Psoas muscle (tissue), 8 donors: ENCODE measurements around the gene UGGT1. TPM values are rescaled to one million over a fixed set of nuclear protein-coding genes. Genes with fewer than 3 reads are reported as not detected.

ENCODE experiments used
- ATAC-seq, 4 donors: fragments of 200-7000 bp; cut with Tn5 transposase; one replicate each; pipeline ENCODE4 v1.9.1; 2020; ENCODE audit warnings: moderate library complexity in 3 of 4, mild to moderate bottlenecking in 2 of 4
- DNase-seq, 2 donors: peaks; one replicate each; pipeline ENCODE4 v3.0.0-alpha.2; 2020
- H3K27ac ChIP-seq: fragments of 200-600 bp; one replicate; pipeline ENCODE4 v1.8.0; 2022
- H3K27me3 ChIP-seq, 3 donors: fragments of 200-600 bp in 1 of 3; one replicate each; pipeline versions ENCODE4 v1.6.1 to v1.8.0; 2013 to 2022; ENCODE audit warnings: low read length in 2 of 3, mild to moderate bottlenecking in 2 of 3, moderate library complexity in 1 of 3; ENCODE audit not compliant: insufficient read depth in 3 of 3
- H3K36me3 ChIP-seq, 2 donors: fragments of 200-600 bp in 1 of 2; one replicate each; pipeline versions ENCODE4 v1.6.1 to v1.8.0; 2013 to 2022; ENCODE audit warnings: low read depth in 1 of 2, mild to moderate bottlenecking in 1 of 2, moderate library complexity in 1 of 2; ENCODE audit not compliant: insufficient read depth in 1 of 2
- H3K4me1 ChIP-seq: fragments of 200-600 bp; one replicate; pipeline ENCODE4 v1.8.0; 2022
- H3K4me3 ChIP-seq: fragments of 200-600 bp; one replicate; pipeline ENCODE4 v1.8.0; 2022; ENCODE audit warnings: mild to moderate bottlenecking
- H3K9me3 ChIP-seq: fragments of 200-600 bp; one replicate; pipeline ENCODE4 v1.8.0; 2022
- WGBS, 3 donors: extraction: QIAGEN DNeasy Blood & Tissue Kit; methylation state at CpG; one replicate each; pipeline versions ENCODE4 v1.1.6 to v1.1.7; 2013; 5-methylcytosine and 5-hydroxymethylcytosine counted together
- intact Hi-C, 2 donors: fragments of 100-400 bp; cut with DNase I; formaldehyde crosslinking; loops; one replicate each; pipeline versions ENCODE4 v1.11.0 to v1.14.2; 2022
- polyA plus RNA-seq, 3 donors: library from polyadenylated mRNA; stranded (reverse); fragments of 200-250 nt; gene quantifications; one replicate each; pipeline ENCODE4 v1.2.3, GENCODE V29; 2013
- total RNA-seq, 4 donors: library from RNA; stranded (reverse); fragmentation: NEBNext Ultra II Directional in 2 of 4; extraction: Animal tissue kit (Norgen Biotek cat#: 25700) in 2 of 4; gene quantifications; one replicate each; pipeline versions ENCODE4 v1.2.1 to v1.2.4, GENCODE V29; 2021 to 2023
- TF ChIP-seq, protein P1 (sequence below): fragments of 200-600 bp; IDR thresholded peaks from one replicate; pipeline ENCODE4 v1.8.0; 2022; ENCODE audit warnings: antibody characterized with exemption
- donor health status: healthy with polysubstance abuse.
- donor health status: DM: no; HTN: no; CAD: no; lungs with moderate emphysema.
- donor health status: Bipolar disorder and iron deficiency.
- donor health status: healthy.
- donor health status: DM: yes; HTN: yes; CAD: no.
- donor health status: DM: no; HTN: no; CAD: no.
- donor health status: DM: no; HTN: no; CAD: no.
- donor health status: DM: yes; HTN: yes; CAD: no.

The UGGT1 gene
- total and polyA plus RNA-seq, 7 donors, result 11.1 to 41.7 (median 32.1) TPM

DNA sequence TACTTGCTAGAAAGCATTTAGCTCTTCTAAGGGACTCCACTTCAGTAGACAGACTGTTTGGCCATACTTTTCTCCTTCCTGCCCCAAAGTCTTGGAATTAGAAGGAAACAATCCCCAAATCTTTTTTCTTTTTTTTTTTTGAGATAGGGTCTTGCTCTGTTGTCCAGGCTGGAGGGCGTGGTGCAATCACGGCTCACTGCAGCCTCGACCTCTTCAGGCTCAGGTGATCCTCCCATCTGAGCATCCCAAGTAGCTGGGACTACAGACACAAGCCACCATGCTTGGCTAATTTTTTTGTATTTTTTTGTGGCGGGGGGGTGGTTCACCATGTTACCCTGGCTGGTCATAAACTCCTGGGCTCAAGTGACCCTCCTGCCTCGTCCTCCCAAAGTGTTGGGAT, 6.2 kb upstream of the UGGT1 start:
- H3K36me3 ChIP-seq, result no peaks in the 10 kb centered on the region
- TF ChIP-seq, protein P1, sequence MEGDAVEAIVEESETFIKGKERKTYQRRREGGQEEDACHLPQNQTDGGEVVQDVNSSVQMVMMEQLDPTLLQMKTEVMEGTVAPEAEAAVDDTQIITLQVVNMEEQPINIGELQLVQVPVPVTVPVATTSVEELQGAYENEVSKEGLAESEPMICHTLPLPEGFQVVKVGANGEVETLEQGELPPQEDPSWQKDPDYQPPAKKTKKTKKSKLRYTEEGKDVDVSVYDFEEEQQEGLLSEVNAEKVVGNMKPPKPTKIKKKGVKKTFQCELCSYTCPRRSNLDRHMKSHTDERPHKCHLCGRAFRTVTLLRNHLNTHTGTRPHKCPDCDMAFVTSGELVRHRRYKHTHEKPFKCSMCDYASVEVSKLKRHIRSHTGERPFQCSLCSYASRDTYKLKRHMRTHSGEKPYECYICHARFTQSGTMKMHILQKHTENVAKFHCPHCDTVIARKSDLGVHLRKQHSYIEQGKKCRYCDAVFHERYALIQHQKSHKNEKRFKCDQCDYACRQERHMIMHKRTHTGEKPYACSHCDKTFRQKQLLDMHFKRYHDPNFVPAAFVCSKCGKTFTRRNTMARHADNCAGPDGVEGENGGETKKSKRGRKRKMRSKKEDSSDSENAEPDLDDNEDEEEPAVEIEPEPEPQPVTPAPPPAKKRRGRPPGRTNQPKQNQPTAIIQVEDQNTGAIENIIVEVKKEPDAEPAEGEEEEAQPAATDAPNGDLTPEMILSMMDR, result no peak
- DNase-seq, result no peak
- no peaks in the 10 kb centered on the region for H3K9me3 ChIP-seq
- no peak overlapping the region for H3K4me3 ChIP-seq
- WGBS, 3 donors, result 77 to 81% (median 79%) methylated on average over 4 to 5 of the region's 5 CpGs
- H3K27ac ChIP-seq, result no peak overlapping the region
- H3K4me1 ChIP-seq, result no peaks in the 10 kb centered on the region
- intact Hi-C loops, result loop anchor here in 1 of 2 donors (2.0 kb wide), 1 partner anchor 56 kb away; the partner anchor contains the start of gene SAP130
- H3K27me3 ChIP-seq, result no peaks in the 10 kb centered on the region
- no peak for ATAC-seq

DNA sequence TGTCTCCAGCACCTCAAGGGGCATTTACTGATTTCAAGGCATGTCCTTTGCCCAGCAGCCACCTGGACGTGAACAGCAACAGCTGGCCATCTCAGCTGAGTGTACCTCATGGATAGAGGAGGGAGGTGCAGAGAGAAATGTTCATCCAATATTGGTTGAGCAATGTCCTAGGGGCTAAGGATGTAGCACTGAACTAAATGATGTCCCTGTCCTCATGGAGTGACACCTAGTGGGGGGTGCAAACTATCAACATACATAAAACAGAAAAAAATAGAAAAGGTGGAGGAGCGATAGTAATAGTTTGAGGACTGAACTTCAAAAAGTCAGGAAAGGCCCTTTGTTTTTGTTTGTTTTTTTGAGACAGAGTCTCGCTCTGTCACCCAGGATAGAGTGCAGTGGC, 4.8 kb upstream of the UGGT1 start:
- intact Hi-C loops, result no loop called here

DNA sequence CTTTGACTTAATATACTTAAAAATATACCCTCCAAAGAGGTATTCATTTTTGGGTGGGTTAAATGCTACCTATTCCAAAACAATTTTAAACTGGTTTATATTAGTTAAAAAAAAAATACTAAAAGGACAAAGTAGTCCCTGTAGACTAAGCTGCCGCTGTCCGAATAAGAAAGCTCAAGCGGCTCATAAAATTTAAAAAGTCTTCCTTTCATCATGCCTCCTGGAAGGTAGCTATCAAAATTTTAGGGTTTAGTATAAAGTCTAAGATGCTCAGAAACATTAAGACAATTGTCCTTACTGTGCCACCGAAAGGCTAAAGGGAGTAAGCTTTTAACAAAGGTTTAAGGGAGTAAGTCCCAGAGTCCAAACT, 440 bp upstream of the UGGT1 start:
- Histone ChIP-seq H3K36me3 (peaks cover 0 to 16% of the 10 kb centered on the region in 2 donors), H3K4me1 (peaks cover 17% of the 10 kb centered on the region), H3K27me3 (no peaks in the 10 kb centered on the region), H3K27ac (peak overlapping the region; percentile 86), H3K9me3 (no peaks in the 10 kb centered on the region), H3K4me3 (peak overlapping the region; percentile 96)
- intact Hi-C loops, result loop anchor here (2.0 to 10.0 kb wide), 3 partner anchors 62 to 208 kb away; partner anchors contain the start of genes AMMECR1L (in 1 of the 2) and SAP130 (in 1 of the 2)
- ATAC-seq (no peak), DNase-seq (no peak)
- WGBS, 3 donors, result 1 to 2% (median 1%) methylated on average over 4 of the region's 4 CpGs
- TF ChIP-seq, protein P1, result no peak

More for the DNA sequence above, 4.8 kb upstream of the UGGT1 start:
- Histone ChIP-seq H3K4me1 (no peaks in the 10 kb centered on the region), H3K27ac (no peak overlapping the region), H3K9me3 (no peaks in the 10 kb centered on the region), H3K4me3 (no peak overlapping the region), H3K27me3 (no peaks in the 10 kb centered on the region), H3K36me3 (no peaks in the 10 kb centered on the region)
- TF ChIP-seq, protein P1, result no peak
- ATAC-seq (no peak), DNase-seq (no peak)
- WGBS, 3 donors, result 65 to 75% (median 70%) methylated on average over 3 of the region's 3 CpGs

DNA sequence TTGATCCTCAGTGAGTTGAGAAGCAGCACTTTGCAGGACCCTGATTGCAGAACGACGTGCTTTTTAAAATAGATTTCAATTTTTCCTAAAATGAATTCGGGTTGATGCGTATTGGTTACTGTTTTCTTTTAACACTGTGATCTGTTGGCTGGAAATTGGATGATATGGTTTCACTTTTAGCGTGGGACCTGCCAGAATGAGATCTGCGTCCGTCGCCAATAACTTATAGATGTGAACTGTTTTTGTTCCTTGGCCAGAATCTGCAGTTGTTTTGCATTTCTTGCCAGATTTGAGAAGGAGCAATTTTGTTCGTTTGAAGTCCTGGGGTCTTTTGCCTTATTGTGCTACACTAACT, 703 bp downstream of the UGGT1 start:
- intact Hi-C loops, result loop anchor here (2.0 to 10.0 kb wide), 3 partner anchors 63 to 209 kb away; partner anchors contain the start of genes AMMECR1L (in 1 of the 2) and SAP130 (in 1 of the 2)
- peaks cover 0 to 16% of the 10 kb centered on the region in 2 donors for H3K36me3 ChIP-seq
- 0% methylated on average over 9 of the region's 9 CpGs for WGBS, 3 donors
- H3K9me3 ChIP-seq, result no peaks in the 10 kb centered on the region
- no peaks in the 10 kb centered on the region for H3K27me3 ChIP-seq
- TF ChIP-seq, protein P1, result no peak
- H3K4me3 ChIP-seq, result peak overlapping the region; percentile 96
- no peak for ATAC-seq
- H3K4me1 ChIP-seq, result peaks cover 17% of the 10 kb centered on the region
- peak overlapping the region; percentile 86 for H3K27ac ChIP-seq
- no peak for DNase-seq

DNA sequence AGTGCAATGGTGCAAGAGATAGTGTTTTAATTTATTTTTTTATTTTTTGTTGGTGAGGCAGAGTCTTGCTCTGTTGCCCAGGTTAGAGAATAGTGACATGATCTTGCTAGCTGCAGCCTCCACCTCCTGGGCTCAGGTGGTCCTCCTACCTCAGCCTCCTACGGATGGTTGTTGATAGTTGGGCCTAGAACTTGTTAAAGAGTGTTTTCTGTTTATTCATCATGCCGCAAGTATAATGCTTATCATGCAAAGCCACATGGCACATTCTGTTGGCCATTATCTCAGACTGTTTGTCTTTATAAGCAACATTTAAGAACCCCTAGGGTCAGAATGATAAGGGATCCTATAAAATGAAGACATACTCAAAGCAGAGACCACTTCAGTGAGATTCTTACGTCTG, 1.7 kb downstream of the UGGT1 start:
- Histone ChIP-seq H3K9me3 (no peaks in the 10 kb centered on the region), H3K27me3 (no peaks in the 10 kb centered on the region), H3K4me3 (no peak overlapping the region), H3K36me3 (peaks cover 0 to 22% of the 10 kb centered on the region in 2 donors), H3K27ac (no peak overlapping the region), H3K4me1 (peaks cover 17% of the 10 kb centered on the region)
- intact Hi-C loops, result loop anchor here (5.0 to 10.0 kb wide), 2 partner anchors 208 to 210 kb away; partner anchors contain the start of gene AMMECR1L (in 1 of the 2)
- TF ChIP-seq, protein P1, result no peak
- WGBS, 3 donors, result 61 to 92% (median 70%) methylated on average over 3 of the region's 3 CpGs
- no peak for ATAC-seq
- no peak for DNase-seq
